Right forelimb (tissue), 1 donor: Measurements from ENCODE around the gene RIPPLY1.
"Not testable (repeated sequence)": the region's sequence is repeated elsewhere in the genome, so short reads cannot be mapped to it uniquely, and the experiment has no call there.

Experiments used
- DNase-seq: peaks from one replicate; pipeline ENCODE4 v3.0.0-alpha.2; 2018

Gene RIPPLY1

DNA sequence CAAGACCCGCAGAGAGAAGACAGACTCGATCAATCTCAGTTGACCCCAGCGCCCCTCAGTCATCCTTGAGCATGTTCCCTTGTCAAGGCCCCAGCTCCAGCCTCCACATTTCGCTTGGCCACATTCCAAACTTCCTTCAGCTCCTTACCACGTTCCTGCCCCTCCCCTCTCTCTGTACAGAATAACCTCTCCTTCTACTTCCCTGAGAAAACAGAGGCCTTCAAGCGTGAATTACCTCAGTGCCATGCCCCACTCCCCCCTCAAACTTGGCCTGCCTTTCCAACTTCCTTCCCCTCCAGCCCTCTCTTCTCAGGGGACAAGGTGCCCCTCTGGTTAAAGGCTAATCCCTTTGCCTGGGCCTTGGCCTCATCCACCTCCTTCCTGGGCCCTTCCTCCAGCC is 3.2 kb upstream of the RIPPLY1 start:
- no peak for DNase-seq

DNA sequence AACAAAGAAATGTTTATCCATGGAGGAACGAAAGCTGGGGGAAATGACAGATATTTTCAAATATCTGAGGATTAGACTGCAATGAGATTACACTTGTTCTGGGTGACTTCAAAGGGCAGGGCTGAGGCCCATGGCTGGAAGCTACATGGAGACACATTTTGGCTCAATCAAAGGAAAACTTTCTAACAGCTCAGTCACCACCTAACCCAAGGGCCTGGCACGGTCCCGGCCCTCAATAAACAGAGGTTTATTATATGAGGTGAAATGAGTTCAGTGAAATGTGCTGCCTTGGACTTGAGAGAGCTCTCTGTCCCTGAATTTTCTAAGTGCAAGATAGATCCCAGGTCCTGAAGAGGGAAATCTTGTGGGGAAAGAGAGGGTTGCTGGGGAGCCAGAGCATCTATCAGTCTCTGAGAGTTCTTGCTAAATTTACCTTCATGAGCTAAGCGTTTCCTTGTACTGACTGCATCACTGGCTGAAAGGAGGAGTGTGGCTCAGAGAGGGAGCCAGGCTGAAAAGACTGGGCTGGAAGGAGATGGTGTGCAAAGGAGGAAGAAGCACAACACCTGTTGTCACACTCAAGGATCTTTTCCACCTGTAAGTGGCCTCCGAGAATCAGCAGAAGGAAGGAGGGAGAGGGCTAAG is 2.0 kb upstream of the RIPPLY1 start:
- DNase-seq = no peak

DNA sequence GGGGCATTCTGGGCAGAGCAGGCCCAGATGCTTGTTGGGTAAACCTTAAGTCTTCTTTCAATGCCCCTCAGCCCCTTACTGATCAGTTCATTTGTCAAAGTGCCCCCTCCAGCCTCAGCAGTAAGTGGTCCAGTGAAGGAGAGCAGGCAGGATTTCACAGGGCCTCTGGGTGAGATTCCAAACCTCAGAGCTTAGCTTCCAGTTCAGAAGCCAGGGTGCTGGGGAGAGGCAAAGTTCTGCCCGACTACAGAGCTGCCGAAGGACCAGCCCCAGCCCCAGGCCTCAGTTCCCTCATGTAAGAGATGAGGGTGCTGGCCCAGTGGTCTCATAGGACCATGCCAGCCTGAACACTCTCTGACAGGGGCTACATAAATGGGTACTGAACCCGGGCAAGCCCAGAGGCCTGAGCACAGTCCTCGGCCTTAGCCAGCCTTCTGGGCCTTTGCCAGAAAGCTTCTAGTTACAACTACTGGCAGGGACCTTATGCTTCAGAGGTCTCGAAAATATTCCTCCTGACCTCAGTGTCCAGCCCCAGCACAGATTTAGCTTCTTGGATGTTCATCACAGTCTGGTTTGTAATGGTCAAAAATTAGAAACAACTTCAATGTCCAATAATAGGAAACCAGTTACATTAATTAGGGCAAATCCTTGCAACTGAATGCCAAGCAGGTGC is 851 bp upstream of the RIPPLY1 start:
- DNase-seq = no peak

DNA sequence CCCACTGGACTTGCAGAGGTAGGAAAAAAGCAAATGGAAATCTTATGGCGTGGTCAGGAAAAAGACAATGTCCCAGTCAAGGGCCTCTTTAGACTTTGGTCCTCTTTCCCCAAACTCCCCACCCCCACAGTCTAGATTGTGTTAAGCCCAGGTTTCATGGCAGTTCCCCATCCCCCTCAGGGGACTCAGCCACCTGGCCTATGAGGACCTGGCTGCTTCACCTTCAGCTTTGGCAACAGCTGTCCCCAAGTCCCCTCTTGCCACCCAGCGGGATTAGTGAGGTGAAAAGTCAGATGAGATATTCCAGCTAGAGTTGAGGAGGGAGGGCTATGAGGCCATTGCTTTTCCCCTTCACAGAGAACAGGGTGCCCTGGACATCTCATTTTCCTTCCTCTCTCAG is 457 bp downstream of the RIPPLY1 start:
- no peak for DNase-seq

DNA sequence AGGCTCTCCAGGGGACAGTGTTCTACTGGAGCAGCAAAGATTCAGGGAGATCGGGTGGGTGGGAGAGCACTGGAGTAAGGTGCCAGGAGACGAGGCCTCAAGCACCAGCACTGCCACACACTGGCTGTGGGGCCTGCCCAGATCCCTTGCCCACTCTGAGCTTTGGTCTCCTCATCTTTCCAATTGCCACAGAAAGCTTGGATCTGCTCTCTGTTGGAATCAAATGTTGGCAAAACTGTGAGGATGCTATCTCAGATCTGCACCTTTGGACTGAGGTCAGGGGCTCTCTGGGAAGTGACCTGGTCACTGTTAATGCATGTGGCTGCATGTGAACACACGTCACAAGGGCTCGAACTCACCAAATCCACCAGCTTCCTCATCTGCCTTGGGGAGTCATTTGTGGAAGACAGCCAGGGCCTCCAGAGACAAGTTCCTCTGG is 1.3 kb downstream of the RIPPLY1 start:
- no peak for DNase-seq

GRCh38 chrX:106901341-106901740 is 1.8 kb downstream of the RIPPLY1 start:
- no peak for DNase-seq

DNA sequence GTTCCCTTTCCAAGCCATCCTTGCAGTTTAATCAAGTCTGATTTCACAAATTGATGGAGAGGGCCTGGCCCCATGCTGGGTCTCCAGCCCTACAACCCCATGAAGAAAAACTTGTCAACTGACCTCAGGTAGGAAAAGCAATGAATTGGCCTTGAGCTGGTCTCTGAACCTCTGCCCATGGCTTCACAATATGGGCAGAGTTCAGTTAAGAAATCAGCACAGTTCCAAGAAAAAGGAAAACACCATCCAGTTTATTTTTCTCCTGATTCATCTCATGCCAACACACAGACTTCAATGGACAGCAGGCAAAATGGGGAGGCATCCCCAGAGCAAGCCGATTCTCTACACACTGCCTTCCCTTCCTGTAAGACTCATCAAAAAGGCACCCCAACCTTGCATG is 3.3 kb downstream of the RIPPLY1 start:
- DNase-seq = no peak

DNA sequence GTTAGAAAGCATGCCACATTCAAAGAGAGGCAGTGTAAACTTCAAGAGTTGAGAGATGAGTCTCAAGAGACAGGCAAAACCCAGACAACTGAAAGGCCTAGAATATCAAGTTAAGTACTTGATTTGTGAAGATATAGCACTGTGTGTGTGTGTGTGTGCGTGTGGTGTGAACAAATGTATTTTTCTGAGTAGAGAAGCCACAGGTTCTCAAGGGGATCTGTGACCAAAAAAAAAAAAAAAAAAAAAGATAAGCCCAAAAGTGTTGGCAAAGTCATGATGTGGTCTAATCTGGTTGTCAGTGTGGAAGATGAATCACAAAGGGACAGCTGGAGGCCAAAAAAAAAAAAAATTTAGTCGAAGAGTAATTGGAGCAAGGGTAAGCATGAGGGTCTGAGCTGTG is 3.9 kb downstream of the RIPPLY1 start:
- no peak for DNase-seq

GRCh38 chrX:106898462-106898861 is 4.7 kb downstream of the RIPPLY1 start:
- DNase-seq = no peak

DNA sequence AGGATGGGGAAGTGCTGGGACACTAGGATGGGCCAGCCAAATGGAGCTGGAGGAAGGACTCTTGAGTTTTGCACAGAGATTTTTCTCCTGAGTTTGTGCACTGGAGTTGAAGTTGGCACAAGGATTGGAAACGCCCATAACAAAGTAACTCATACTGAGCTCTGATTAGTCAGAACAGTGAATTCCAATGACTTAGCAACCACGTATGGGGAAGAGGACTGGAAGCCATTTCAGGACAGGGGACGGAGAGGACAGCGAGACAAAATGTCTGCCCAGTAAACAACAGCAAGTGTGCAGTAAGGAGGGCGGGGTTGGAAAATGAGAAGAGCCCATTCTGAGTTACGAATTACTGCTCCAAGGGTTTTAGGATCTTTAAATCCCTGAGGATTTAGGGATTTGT is 5.9 kb downstream of the RIPPLY1 start:
- no peak for DNase-seq

GRCh38 chrX:106894978-106895452 is 8.1 kb downstream of the RIPPLY1 start:
- DNase-seq = no peak

DNA sequence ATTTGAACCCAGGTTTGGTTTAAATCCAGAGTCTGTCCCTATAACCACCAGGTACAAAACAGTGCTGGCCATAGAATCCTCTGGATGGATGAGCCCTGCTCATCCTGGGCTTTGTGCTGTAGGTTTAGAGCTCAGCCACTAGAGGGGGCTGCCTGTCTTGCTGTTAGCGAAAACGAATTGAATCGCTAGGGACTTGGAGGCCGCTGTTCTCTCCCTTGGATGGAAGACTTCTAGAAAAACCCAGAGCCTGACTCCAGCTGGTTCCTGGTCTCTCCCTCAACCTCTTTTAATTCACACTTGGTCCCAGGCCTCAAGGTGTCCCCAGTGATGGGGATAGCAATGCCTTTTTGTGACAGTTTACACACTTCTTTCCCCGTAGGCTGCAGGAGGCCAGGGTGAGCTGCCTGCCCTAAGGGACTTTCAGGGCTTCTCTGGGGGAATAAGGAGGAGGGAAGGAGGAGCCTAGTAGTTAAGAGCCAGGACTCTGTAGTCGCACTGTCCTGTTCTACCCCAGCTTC is 8.7 kb downstream of the RIPPLY1 start:
- no peak for DNase-seq

DNA sequence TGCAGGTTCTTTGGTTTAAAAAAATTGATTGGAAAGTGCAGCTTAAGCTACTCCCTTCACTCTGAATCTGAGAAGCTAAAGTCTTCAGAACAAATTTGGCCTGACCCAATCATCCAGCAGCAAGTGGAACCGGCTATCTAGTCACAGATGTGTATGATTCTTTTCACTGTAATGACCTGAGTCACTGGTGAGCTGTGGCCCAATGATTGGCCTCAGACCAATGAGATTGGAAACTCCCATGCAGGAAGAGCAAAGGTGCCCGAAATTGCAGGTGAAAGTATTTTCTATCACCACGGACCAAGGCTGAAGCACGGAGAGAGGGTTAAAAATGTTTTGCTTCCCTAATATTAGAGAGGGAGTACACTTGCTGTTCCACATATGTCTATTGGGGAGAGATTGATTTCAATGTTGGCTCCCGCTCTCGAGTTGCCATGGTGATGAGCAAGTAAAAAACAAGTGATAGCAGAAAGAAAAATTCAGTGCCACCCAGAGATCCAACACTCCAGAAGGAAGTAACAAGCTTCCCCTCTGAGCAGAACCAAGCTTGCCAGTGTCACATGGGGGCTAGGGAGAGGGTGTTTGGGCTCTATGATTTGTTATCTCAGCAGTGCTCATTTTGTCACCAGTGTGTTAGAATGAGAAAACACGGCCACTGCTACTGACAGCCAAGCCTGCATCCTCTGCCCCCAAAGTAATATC is 11.2 kb downstream of the RIPPLY1 start:
- no peak for DNase-seq

- no peak for DNase-seq
Measured at GRCh38 chrX:106889468-106889867, 13.7 kb downstream of the RIPPLY1 start.

DNA sequence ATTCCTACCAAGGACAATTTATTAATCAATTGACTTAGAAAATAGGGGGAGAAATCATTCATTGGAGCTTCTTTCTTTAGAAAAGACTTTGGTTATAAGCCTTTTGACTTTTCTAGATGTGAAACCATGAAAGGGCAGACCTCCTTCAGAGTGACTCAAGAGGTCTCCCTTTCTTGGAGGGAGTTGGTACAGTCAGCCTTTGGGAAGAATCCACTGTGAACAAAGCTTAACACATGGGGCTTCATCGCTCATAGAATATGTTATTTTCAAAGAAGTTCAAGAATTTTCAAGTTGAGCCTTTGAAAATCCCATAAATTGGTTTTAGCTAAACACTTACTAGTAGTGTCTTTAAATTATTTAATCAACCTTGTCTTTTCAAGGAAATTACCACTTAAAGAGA is 28.0 kb downstream of the RIPPLY1 start:
- no peak for DNase-seq

DNA sequence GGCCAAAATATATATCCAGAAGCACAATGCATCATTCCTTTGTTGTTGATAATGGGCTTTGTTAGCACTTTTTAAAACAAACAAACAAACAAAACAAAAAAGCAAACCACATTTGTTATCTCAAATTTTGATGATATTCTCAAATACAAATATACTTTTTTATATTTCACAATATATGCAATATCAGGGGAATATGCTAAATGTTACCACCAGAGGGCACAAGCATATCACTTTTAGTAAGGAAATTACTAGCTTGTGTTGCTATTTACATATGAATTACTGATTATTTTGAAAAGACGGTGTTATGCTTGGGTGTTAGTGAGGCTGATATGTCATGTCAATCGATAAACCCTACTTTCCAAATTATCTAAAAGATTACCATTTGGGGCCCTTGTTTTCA is 29.1 kb downstream of the RIPPLY1 start:
- no peak for DNase-seq

- DNase-seq = not testable (repeated sequence)
Measured at GRCh38 chrX:106872796-106873195, 30.3 kb downstream of the RIPPLY1 start.

DNA sequence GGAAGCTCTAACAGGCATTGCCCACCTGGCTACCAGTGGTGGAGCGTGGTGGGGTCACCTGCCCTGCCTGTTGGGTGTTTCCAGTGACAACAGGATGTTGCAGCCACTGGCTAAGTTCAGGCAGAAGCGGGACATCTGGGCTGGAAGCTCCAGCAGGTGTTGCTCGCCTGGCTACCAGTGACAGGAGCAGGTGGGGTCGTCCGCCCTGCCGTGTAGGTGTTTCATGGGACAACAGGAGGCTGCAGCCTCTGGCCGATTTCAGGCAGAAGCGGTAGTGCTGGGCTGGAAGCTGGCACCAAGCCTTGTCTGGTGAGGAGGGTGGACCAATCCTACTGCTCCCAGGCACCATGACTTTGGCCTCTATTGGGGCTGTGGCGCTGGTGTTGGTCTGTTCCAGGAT is 39.4 kb downstream of the RIPPLY1 start:
- DNase-seq = no peak

GRCh38 chrX:106862972-106863688 is 40.0 kb downstream of the RIPPLY1 start:
- no peak for DNase-seq
